G401.6 (cell line): ENCODE data around the gene STK32A.

Experiments used
- FAIRE-seq: peaks from 2 replicates; lab custom pipeline; 2012; peaks lifted over from hg19 to GRCh38; lab: Jason Lieb, UNC

The STK32A gene

GRCh38 chr5:147259837-147260236 lies 25.0 kb downstream of the STK32A start:
- no peak for FAIRE-seq

DNA sequence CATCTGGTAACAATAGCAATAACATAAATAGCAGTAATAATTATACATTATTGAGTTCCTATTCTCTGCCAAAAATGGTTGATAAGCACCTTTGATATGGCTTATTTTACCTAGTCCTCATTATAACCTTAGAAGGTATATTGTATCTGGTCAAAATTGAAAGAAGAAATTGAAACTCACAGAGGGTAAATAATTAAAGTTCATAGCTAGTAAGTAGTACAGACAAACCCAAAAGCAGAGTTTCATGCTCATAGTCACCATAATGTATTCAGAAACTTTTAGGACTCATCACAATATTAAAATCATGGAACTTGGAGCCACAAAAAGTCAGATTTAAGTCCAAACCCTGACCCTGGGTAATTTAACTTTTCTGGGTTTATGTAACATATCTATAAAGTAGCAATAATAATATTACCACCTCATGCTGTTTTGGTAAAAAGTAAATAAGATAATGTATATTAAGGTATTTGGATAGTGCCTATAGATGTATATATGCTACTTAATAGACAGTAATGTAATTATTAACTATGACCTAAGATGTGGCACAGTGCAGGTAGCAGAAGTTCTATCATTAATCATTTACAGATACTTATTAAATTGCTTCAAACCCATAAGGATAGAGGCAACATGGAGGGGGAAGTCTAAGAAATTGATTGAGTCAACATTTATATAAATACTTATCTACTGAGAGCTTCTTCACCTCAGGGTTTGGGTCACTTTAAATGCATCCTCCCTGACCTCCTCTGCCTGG lies 32.4 kb downstream of the STK32A start:
- no peak for FAIRE-seq

DNA sequence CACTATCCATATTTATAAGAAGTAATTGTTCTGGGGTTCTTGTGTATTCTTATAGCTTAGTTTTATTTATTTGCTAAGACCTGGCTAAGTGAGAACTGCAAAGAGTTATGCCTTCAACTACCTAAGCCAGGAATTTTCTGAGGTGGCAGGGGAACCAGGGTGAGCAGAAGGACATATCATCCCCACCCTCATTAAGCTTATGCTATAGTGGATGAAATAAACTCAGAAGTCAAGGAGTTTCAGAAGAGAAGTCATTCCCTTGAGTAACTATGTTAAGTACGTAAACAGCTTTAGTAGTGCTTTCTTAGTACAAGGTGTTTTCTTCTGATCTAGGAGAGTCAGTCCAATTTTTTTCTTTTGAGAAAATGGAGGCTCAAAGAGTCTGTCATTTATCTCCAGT lies 41.7 kb downstream of the STK32A start:
- no peak for FAIRE-seq

DNA sequence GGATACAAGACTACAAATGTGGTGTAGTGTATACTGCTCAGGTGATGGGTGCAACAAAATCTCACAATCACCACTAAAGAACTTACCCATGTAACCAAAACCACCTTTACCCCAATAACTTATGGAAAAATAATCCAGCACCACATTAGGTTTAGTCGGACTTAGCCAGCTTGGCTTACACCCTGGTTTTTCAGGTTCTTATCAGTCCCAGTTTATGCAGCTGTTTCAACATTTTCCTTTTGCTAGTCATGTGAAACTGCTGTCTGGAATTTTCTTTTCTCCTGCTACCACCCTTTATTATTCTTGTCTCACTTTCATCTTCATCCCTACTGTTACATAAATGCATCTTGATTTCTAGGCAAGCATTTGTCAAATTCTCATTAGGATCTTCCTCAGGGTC lies 51.5 kb downstream of the STK32A start:
- no peak for FAIRE-seq

DNA sequence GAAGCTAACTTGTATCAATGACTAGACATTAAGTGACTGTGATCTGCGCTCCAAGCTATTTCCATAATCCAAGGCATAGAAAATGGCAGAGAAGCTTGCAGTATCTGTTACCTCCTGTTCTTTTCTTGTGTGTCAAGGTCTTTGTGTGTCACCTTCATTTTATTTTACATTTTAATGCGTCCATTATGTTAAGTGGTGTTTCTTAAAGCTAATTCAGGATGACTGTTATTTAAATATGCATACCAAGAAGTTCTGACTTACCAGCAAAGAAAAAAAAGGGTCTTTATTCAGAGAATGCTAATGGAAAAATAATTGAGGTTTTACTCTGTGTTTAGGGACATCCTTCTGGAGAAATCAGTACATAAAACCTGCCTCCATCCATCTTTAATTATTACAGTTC lies 52.3 kb downstream of the STK32A start:
- FAIRE-seq = no peak

DNA sequence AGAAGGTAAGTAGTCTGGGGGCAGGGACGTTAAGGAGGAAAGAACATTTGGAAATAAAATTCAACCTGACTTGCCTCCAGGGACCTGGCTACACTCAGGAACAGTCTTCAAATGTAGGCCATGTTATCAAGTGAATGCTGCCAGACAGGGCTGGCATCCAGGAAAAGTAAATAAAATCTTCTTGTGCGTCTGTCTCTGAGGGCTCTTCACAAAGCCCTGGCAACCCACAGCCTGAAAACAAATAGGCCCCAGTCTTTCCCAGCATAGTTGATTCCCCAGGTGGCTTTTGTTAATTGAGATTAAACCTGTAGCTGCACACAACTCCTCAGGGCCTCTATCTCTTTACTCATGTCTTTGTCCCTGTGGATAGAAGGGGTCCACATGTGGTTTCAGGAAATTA lies 55.4 kb downstream of the STK32A start:
- FAIRE-seq = no peak

DNA sequence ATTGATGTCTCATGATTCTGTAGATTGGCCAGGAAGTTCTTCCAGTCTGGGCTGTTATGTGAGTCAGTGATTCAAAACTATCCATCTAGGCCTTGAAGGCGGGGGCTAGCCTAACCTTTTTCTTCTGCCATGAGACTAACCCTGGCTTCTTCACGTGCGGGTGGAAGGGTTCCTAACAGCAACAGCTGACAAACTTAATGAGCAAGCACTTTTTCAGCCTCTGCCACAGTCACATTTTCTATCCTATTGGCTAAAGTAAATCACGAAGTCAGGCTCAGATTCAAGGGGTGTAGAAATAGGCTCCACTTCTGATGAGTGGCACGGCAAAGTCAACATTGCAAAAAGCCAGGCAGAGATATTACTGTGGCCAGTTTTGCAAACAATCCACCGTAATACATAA lies 68.4 kb downstream of the STK32A start:
- FAIRE-seq = no peak

GRCh38 chr5:147303976-147304375 lies 69.2 kb downstream of the STK32A start:
- FAIRE-seq = no peak

DNA sequence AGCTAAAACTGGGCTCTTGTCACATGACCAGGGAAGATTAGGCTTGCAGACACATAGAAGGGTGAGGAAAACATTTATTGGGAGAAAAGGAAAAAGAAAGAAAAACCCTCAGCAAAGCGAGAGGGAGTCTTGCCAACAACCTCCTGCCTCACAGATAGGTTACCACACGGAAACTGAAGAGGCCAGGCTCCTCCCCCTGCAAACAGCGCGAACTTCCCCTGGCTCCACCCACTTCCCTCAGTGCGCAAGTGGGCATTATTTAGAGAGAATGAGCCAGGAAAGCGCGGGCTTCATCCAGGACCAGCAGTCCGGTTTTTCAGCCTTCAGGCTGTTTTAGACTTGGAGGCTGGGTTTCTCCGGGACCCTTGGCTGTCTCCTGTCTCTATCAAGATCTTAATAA lies 70.3 kb downstream of the STK32A start:
- no peak for FAIRE-seq

DNA sequence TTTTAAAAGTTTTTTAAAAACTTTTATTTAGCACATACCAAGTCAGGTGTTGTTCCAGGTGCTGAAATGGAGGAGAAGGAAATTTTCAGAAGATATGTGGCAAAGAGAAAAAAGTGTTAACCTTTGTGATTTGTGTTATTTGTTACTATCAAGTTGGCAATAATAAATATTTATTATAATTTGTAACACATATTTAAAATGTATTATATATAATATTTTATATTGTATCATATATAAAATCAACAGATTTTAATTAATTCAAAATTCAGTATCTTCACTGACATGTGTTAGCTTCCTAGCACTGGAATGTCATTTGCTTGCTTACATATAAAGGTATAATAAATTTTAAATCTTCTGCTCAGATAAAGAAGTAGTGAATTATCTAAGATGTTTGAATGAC lies 71.5 kb downstream of the STK32A start:
- FAIRE-seq = no peak

DNA sequence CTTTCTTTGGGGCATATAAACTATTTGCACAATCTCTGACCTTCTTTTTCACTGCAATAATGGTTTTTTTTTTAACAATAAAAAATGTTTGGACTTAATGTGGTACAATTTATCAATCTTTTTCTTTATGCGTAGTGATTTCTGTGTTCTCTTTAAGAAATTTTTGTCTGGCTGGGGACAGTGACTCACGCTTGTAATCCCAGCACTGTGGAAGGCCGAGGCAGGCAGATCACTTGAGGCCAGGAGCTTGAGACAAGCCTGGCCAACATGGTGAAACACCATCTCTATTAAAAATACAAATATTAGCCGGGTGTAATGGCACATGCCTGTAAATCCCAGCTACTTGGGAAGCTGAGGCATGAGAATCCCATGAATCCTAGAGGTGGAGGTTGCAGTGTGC lies 72.3 kb downstream of the STK32A start:
- FAIRE-seq = no peak

DNA sequence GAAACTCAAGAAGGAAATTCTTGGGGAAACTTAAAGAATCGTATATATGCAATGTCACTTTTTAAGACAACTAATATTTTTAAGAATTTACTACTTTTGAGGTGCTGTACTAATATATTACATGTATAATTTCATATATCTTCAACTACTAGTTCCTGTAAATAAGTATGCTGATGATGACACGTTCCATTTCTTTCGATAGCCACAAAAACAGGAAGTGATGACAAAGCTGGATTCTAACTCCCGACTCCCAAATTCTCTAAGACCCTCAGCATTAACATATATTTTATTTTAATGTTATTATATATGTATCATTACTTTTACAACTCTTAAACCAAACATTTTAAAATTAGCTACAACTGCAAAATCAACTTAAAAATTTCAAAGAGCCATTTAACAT lies 74.8 kb downstream of the STK32A start:
- FAIRE-seq = no peak

DNA sequence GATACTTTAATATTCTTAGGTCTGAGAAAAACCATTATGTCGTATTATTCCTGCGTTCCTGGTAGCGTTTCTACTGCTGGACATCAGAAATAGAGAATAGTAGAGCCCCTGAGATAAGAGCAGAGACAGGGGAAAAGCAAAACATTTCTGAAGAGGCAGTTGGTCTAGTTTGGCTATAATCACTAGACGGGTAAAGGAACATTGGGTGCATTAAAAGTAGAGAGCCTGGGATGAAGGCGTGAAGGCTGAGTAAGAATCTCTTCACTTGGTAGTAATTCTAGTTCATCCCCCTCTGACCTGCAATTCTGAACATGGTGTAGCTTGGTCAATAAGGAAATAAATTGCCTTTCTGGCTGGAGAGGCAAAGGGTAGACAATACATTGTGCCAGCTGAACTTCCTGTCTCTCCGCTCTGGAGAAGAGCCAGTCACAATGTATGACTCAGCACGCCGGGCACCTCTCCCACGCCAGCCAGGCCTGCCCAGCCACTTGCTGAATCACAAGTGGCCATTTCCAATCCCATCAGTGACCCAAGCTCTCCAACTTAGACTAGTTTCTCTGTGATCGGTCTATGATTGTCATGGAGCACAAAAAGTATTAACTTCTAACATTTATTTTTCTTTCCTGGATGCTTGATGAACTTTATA lies 75.4 kb downstream of the STK32A start:
- FAIRE-seq = no peak

DNA sequence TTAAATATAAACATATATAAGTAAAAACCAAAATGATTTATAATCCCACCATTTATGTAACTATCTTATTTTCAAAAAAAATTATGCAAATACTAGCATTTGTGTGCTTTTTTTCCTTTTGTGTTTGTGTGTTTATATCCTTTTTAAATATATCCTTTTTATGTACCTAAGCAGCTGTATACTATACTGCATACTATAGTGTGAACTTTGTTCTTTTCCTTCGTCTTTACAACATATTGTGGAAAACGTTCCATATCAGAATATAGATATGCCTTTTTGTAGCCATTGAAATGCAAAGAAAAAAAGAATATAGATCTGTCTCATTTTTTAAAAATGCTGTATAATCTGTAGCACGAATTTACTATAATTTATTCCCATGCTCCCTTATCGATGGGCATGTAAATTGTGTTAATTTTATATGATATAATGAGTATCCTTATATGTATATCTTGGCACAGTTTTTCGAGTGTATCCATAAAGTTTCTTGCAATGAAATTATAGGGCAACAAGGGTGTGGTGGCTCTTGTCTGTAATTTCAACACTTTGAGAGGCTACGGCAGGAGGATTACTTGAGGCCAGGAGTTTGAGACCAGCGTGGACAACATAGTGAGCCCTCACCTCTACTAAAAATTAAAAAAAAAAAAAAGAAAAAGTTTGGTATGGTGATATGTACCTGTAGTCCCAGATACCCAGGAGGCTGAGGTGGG lies 83.3 kb downstream of the STK32A start:
- no peak for FAIRE-seq

- FAIRE-seq = no peak
Observed at GRCh38 chr5:147321569-147321968, 86.7 kb downstream of the STK32A start.

DNA sequence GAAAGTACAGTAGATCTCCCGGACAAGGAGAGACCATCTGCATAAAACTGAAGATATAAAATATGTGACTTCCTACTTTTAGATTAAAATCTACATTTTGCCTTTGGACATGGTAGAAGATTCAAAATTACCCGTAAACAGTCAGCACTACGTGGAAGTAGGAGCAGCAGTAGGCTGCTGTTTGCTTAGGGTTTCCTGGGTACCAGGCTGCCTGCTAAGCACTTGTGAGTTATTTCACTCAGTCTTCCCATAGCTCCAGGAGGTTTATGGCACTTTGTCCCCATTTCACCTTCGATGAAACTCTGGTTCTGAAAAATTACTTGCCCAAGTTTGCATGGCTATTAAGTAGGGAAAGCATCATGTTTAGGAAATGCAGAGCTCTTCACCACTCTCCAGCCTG lies 92.6 kb downstream of the STK32A start:
- FAIRE-seq = no peak

GRCh38 chr5:147327905-147328304 lies 93.1 kb downstream of the STK32A start:
- FAIRE-seq = no peak

DNA sequence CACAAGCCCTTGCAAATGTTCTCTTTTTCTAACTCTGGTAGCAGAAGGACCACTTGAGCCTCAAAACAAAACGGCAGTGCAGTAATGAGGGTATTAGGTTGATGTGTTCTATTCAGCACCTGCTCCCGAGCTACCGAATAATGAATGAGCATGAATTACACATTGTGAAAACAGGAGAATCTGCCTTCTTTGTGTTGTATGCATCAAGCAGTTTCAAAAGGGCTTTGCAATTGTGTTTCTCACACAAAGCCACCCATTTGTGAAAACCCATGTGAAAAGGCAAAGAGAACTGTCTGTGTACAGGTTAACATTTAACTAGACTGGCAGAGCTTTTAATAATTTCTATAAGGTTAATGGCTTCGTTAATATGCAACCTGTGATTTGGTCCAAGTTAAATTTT lies 97.8 kb downstream of the STK32A start:
- no peak for FAIRE-seq

GRCh38 chr5:147336876-147337275 lies 102.0 kb downstream of the STK32A start:
- no peak for FAIRE-seq

GRCh38 chr5:147339313-147339712 lies 104.5 kb downstream of the STK32A start:
- FAIRE-seq = no peak

DNA sequence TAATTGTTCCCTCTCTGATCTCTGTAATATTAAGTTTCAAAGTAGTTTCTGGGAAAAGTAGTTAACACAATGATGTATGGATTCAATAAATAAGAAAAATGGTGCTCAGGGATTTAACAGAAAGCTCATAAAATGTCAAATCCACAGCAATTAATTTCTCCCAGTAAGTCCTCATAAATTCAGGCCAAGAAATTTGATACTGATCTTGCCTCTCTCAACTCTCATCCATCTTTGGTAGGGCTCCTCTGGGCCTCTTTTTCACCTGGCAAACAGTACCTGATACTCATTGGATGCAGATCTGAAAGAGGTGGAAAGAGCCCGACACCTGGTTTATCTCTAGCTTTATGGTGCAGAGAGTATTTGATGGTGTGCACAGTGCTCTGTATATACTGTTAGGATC lies 106.1 kb downstream of the STK32A start:
- no peak for FAIRE-seq

- no peak for FAIRE-seq
Observed at GRCh38 chr5:147341345-147341744, 106.5 kb downstream of the STK32A start.

- no peak for FAIRE-seq
Observed at GRCh38 chr5:147344861-147345260, 110.0 kb downstream of the STK32A start.
